HUES48 (cell line): ENCODE data around the gene RBM11.

Experiments used
- H3K27ac ChIP-seq: one replicate; pipeline ENCODE4 v1.7.0; 2013; ENCODE audit warnings: low read depth, low read length, inconsistent platforms
- H3K27me3 ChIP-seq: 2 replicates; pipeline ENCODE4 v1.6.1; 2013; ENCODE audit warnings: mild to moderate bottlenecking, low read length; ENCODE audit not compliant: control insufficient read depth, insufficient read depth
- H3K36me3 ChIP-seq: 2 replicates; pipeline ENCODE4 v1.6.1; 2013; ENCODE audit warnings: low read length; ENCODE audit not compliant: control insufficient read depth, insufficient read depth
- H3K4me1 ChIP-seq: 2 replicates; pipeline ENCODE4 v1.6.1; 2013; ENCODE audit warnings: mild to moderate bottlenecking, low read length; ENCODE audit not compliant: control insufficient read depth, insufficient read depth
- H3K4me3 ChIP-seq: 2 replicates; pipeline ENCODE4 v1.5.1; 2013; ENCODE audit warnings: mild to moderate bottlenecking, low read depth, low read length
- H3K9ac ChIP-seq: 2 replicates; pipeline ENCODE4 v1.6.1; 2013; ENCODE audit warnings: mild to moderate bottlenecking, low read depth, low read length, moderate library complexity
- H3K9me3 ChIP-seq: 2 replicates; pipeline ENCODE4 v1.6.1; 2013; ENCODE audit warnings: low read length; ENCODE audit not compliant: control insufficient read depth, insufficient read depth

RBM11 gene

GRCh38 chr21:14241297-14241696 is 25.3 kb downstream of the RBM11 start:
- Histone ChIP-seq H3K9me3 (no peaks in the 10 kb centered on the region), H3K4me1 (peaks cover 7% of the 10 kb centered on the region; the same call in 1 of the 2 replicates), H3K27me3 (no peaks in the 10 kb centered on the region), H3K36me3 (no peaks in the 10 kb centered on the region), H3K27ac (no peak overlapping the region), H3K9ac (no peak overlapping the region), H3K4me3 (no peak overlapping the region)

- H3K27ac ChIP-seq, result no peak overlapping the region
- H3K4me3 ChIP-seq, result no peak overlapping the region
- no peaks in the 10 kb centered on the region for H3K27me3 ChIP-seq
- no peak overlapping the region for H3K9ac ChIP-seq
- H3K36me3 ChIP-seq, result no peaks in the 10 kb centered on the region
- H3K4me1 ChIP-seq, result peaks cover 5% of the 10 kb centered on the region; the same call in 1 of the 2 replicates
- H3K9me3 ChIP-seq, result no peaks in the 10 kb centered on the region
These were observed 27.5 kb downstream of the RBM11 start for GRCh38 chr21:14243461-14243860.

GRCh38 chr21:14243874-14244273 is 27.9 kb downstream of the RBM11 start:
- H3K4me1 ChIP-seq, result peaks cover 5% of the 10 kb centered on the region; the same call in 1 of the 2 replicates
- H3K4me3 ChIP-seq, result no peak overlapping the region
- H3K9me3 ChIP-seq, result no peaks in the 10 kb centered on the region; the same call in 1 of the 2 replicates
- H3K27me3 ChIP-seq, result no peaks in the 10 kb centered on the region
- H3K36me3 ChIP-seq, result no peaks in the 10 kb centered on the region
- H3K27ac ChIP-seq, result no peak overlapping the region
- H3K9ac ChIP-seq, result no peak overlapping the region

GRCh38 chr21:14244911-14245310 is 29.0 kb downstream of the RBM11 start:
- Histone ChIP-seq H3K27me3 (no peaks in the 10 kb centered on the region), H3K27ac (no peak overlapping the region), H3K36me3 (no peaks in the 10 kb centered on the region)

GRCh38 chr21:14245711-14246110 is 29.8 kb downstream of the RBM11 start:
- no peaks in the 10 kb centered on the region for H3K36me3 ChIP-seq
- no peak overlapping the region for H3K4me3 ChIP-seq
- H3K9me3 ChIP-seq, result no peaks in the 10 kb centered on the region; the same call in 1 of the 2 replicates
- H3K27ac ChIP-seq, result no peak overlapping the region
- H3K4me1 ChIP-seq, result peaks cover 5% of the 10 kb centered on the region; the same call in 1 of the 2 replicates
- H3K27me3 ChIP-seq, result no peaks in the 10 kb centered on the region
- no peak overlapping the region for H3K9ac ChIP-seq

More at GRCh38 chr21:14244911-14245310, 29.0 kb downstream of the RBM11 start:
- Histone ChIP-seq H3K4me3 (no peak overlapping the region), H3K4me1 (peaks cover 5% of the 10 kb centered on the region; the same call in 1 of the 2 replicates), H3K9ac (no peak overlapping the region), H3K9me3 (no peaks in the 10 kb centered on the region; the same call in 1 of the 2 replicates)

GRCh38 chr21:14251336-14251735 is 35.4 kb downstream of the RBM11 start:
- Histone ChIP-seq H3K27me3 (no peaks in the 10 kb centered on the region), H3K4me1 (no peaks in the 10 kb centered on the region), H3K4me3 (no peak overlapping the region), H3K9ac (no peak overlapping the region), H3K36me3 (no peaks in the 10 kb centered on the region), H3K9me3 (no peaks in the 10 kb centered on the region; the same call in 1 of the 2 replicates), H3K27ac (no peak overlapping the region)

GRCh38 chr21:14259747-14260146 is 43.8 kb downstream of the RBM11 start:
- no peaks in the 10 kb centered on the region for H3K36me3 ChIP-seq
- no peak overlapping the region for H3K9ac ChIP-seq
- H3K4me1 ChIP-seq, result no peaks in the 10 kb centered on the region
- no peak overlapping the region for H3K4me3 ChIP-seq
- H3K27ac ChIP-seq, result no peak overlapping the region
- H3K9me3 ChIP-seq, result no peaks in the 10 kb centered on the region
- H3K27me3 ChIP-seq, result no peaks in the 10 kb centered on the region

- Histone ChIP-seq H3K27ac (no peak overlapping the region), H3K36me3 (no peaks in the 10 kb centered on the region), H3K9me3 (no peaks in the 10 kb centered on the region)
These were observed 44.3 kb downstream of the RBM11 start for GRCh38 chr21:14260174-14260764.

GRCh38 chr21:14262039-14262438 is 46.1 kb downstream of the RBM11 start:
- no peaks in the 10 kb centered on the region for H3K27me3 ChIP-seq
- no peak overlapping the region for H3K27ac ChIP-seq
- H3K4me3 ChIP-seq, result no peak overlapping the region
- no peaks in the 10 kb centered on the region for H3K36me3 ChIP-seq
- no peak overlapping the region for H3K9ac ChIP-seq
- H3K9me3 ChIP-seq, result no peaks in the 10 kb centered on the region
- H3K4me1 ChIP-seq, result no peaks in the 10 kb centered on the region

More at GRCh38 chr21:14260174-14260764, 44.3 kb downstream of the RBM11 start:
- Histone ChIP-seq H3K4me1 (no peaks in the 10 kb centered on the region), H3K27me3 (no peaks in the 10 kb centered on the region), H3K4me3 (no peak overlapping the region), H3K9ac (no peak overlapping the region)

GRCh38 chr21:14263879-14264278 is 47.9 kb downstream of the RBM11 start:
- no peaks in the 10 kb centered on the region for H3K9me3 ChIP-seq
- H3K27me3 ChIP-seq, result no peaks in the 10 kb centered on the region
- H3K27ac ChIP-seq, result no peak overlapping the region
- H3K36me3 ChIP-seq, result no peaks in the 10 kb centered on the region
- no peak overlapping the region for H3K4me3 ChIP-seq
- H3K4me1 ChIP-seq, result no peaks in the 10 kb centered on the region
- no peak overlapping the region for H3K9ac ChIP-seq

- H3K4me1 ChIP-seq, result no peaks in the 10 kb centered on the region
- H3K27ac ChIP-seq, result no peak overlapping the region
- no peaks in the 10 kb centered on the region for H3K9me3 ChIP-seq
- no peaks in the 10 kb centered on the region for H3K36me3 ChIP-seq
- no peak overlapping the region for H3K4me3 ChIP-seq
- H3K27me3 ChIP-seq, result no peaks in the 10 kb centered on the region
- H3K9ac ChIP-seq, result no peak overlapping the region
These were observed 49.1 kb downstream of the RBM11 start for GRCh38 chr21:14265023-14265422.
